B cell (primary cell): Measurements from ENCODE around the gene NUDT1. TPM values are rescaled to one million over a fixed set of nuclear protein-coding genes. Genes with fewer than 3 reads are reported as not detected.

Experiments
- ATAC-seq: fragments of 200-7000 bp; cut with Tn5 transposase; one replicate; pipeline ENCODE4 v1.10.0; 2021; ENCODE audit warnings: low read depth, mild to moderate bottlenecking, moderate number of reproducible peaks, moderate library complexity
- CTCF ChIA-PET: fragments of 350-600 bp; sonication (Branson Sonifier 250); formaldehyde crosslinking; loops from one replicate; lab custom pipeline; 2021; ENCODE audit warnings: antibody characterized with exemption, inconsistent platforms; lab: Charles Lee
- POLR2A ChIA-PET: fragments of 350-600 bp; sonication (Branson Sonifier 250); formaldehyde crosslinking; loops from one replicate; lab custom pipeline; 2021; ENCODE audit warnings: antibody characterized with exemption; lab: Charles Lee
- DNase-seq: peaks from one replicate; pipeline ENCODE4 v3.0.0; 2013
- H2AFZ ChIP-seq: 2 replicates; pipeline ENCODE4 v1.6.1; 2012; ENCODE audit warnings: mild to moderate bottlenecking, low read depth, low read length; ENCODE audit not compliant: insufficient read depth, poor library complexity, severe bottlenecking
- H3K27ac ChIP-seq, 2 donors: 1 replicate in 1 of 2; 2 replicates in 1 of 2; pipeline ENCODE4 v1.5.1; 2012 to 2013; ENCODE audit warnings: low read length in 2 of 2, mild to moderate bottlenecking in 2 of 2, moderate library complexity in 1 of 2
- H3K27me3 ChIP-seq, 4 experiments: fragments of 200-600 bp in 1 of 4; sonication (generic) in 1 of 4; replicated peaks in 1 of 4; 1 replicate in 2 of 4; 2 replicates in 2 of 4; pipeline versions ENCODE4 v1.6.1 to v1.7.0; 2013 to 2016; ENCODE audit warnings: low read length in 3 of 4, mild to moderate bottlenecking in 2 of 4, mixed read lengths in 1 of 4, moderate library complexity in 1 of 4; ENCODE audit not compliant: insufficient read depth in 4 of 4, control insufficient read depth in 3 of 4; ENCODE audit errors: control extremely low read depth in 1 of 4
- H3K36me3 ChIP-seq, 2 experiments: replicated peaks in 1 of 2; 1 replicate in 1 of 2; 2 replicates in 1 of 2; pipeline versions ENCODE4 v1.6.1 to v1.7.1; 2013; ENCODE audit warnings: low read length in 1 of 2; ENCODE audit not compliant: insufficient read depth in 2 of 2, control insufficient read depth in 1 of 2; ENCODE audit errors: control extremely low read depth in 1 of 2, extremely low read depth in 1 of 2
- H3K4me1 ChIP-seq, 2 donors: fragments of 200-600 bp in 1 of 2; sonication (generic) in 1 of 2; 1 replicate in 1 of 2; 2 replicates in 1 of 2; pipeline versions ENCODE4 v1.5.1 to v1.6.1; 2013 to 2017; ENCODE audit warnings: low read length in 2 of 2; ENCODE audit not compliant: control insufficient read depth in 2 of 2, insufficient read depth in 2 of 2
- H3K4me2 ChIP-seq: replicated peaks from 2 replicates; pipeline ENCODE3; 2012; ENCODE audit warnings: mild to moderate bottlenecking, low read depth, low read length; ENCODE audit not compliant: poor library complexity, severe bottlenecking
- H3K4me3 ChIP-seq, 5 experiments: fragments of 200-600 bp in 1 of 5; sonication (generic) in 1 of 5; 1 replicate in 3 of 5; 2 replicates in 2 of 5; pipeline versions ENCODE4 v1.5.1 to v1.7.0; 2011 to 2016; ENCODE audit warnings: low read length in 4 of 5, mild to moderate bottlenecking in 4 of 5, low read depth in 2 of 5, control low read depth in 1 of 5, moderate library complexity in 1 of 5; ENCODE audit not compliant: insufficient read depth in 1 of 5; ENCODE audit errors: control extremely low read depth in 1 of 5, extremely low read depth in 1 of 5
- H3K79me2 ChIP-seq: fragments of 200-600 bp; sonication (generic); one replicate; pipeline ENCODE4 v1.6.0; 2016; ENCODE audit warnings: low read length; ENCODE audit not compliant: control insufficient read depth, insufficient read depth
- H3K9ac ChIP-seq: fragments of 200-600 bp; sonication (generic); 2 replicates; pipeline ENCODE4 v1.6.1; 2017; ENCODE audit warnings: mild to moderate bottlenecking, low read length, moderate library complexity
- H3K9me3 ChIP-seq, 3 donors: one replicate each; pipeline versions ENCODE4 v1.6.1 to v1.7.1; 2013; ENCODE audit warnings: low read length in 2 of 3; ENCODE audit not compliant: control insufficient read depth in 2 of 3, insufficient read depth in 1 of 3; ENCODE audit errors: control extremely low read depth in 1 of 3
- H4K20me1 ChIP-seq: 2 replicates; pipeline ENCODE4 v1.6.0; 2012; ENCODE audit warnings: mild to moderate bottlenecking, low read length; ENCODE audit not compliant: insufficient read depth, control insufficient read depth, poor library complexity, severe bottlenecking
- H3K27ac Mint-ChIP-seq: one replicate; pipeline ENCODE4 v1.8.0; 2021; ENCODE audit warnings: mixed read lengths
- H3K27me3 Mint-ChIP-seq: one replicate; pipeline ENCODE4 v1.8.0; 2021; ENCODE audit warnings: mixed read lengths
- H3K4me1 Mint-ChIP-seq: one replicate; pipeline ENCODE4 v1.8.0; 2021; ENCODE audit warnings: mixed read lengths
- H3K4me3 Mint-ChIP-seq: one replicate; pipeline ENCODE4 v1.8.0; 2021; ENCODE audit warnings: mixed read lengths
- H3K9me3 Mint-ChIP-seq: one replicate; pipeline ENCODE4 v1.8.0; 2022; ENCODE audit warnings: mixed read lengths; ENCODE audit not compliant: insufficient read depth
- CTCF ChIP-seq: fragments of 200-600 bp; IDR thresholded peaks from one replicate; pipeline ENCODE4 v1.8.0; 2022; ENCODE audit warnings: antibody characterized with exemption, mild to moderate bottlenecking
- EZH2 ChIP-seq: IDR thresholded peaks from 2 replicates; pipeline ENCODE4 v1.6.1; 2012; ENCODE audit warnings: borderline replicate concordance, low read depth, mild to moderate bottlenecking, moderate library complexity, low read length; ENCODE audit not compliant: insufficient read depth, poor library complexity, severe bottlenecking
- WGBS: methylation state at CpG from one replicate; pipeline ENCODE4 v1.1.5; 2013; ENCODE audit warnings: missing lambda C conversion rate; ENCODE audit not compliant: insufficient coverage; 5-methylcytosine and 5-hydroxymethylcytosine counted together
- intact Hi-C: fragments of 100-400 bp; cut with micrococcal nuclease; formaldehyde crosslinking; loops from one replicate; pipeline ENCODE4 v1.10.0; 2022
- polyA plus RNA-seq: library from polyadenylated mRNA; depleted of rRNA; stranded (reverse); fragments of >200 nt; gene quantifications from 2 replicates; pipeline ENCODE4 v1.2.3, GENCODE V29; 2012
- total RNA-seq, 2 donors: library from RNA; stranded (reverse); fragments of 120-200 nt in 1 of 2; gene quantifications; 1 replicate in 1 of 2; 2 replicates in 1 of 2; pipeline versions ENCODE4 v1.2.3 to v1.2.4, GENCODE V29; 2013 to 2022

NUDT1 gene
- total and polyA plus RNA-seq, 2 donors (not counting 1 experiment from before 2014, with no cell fraction given), result 21.1 to 22.9 TPM

GRCh38 chr7:2288503-2288902 is 46.5 kb downstream of the NUDT1 start:
- WGBS, result 17% methylated on average over 4 of the region's 8 CpGs
- H4K20me1 ChIP-seq, result peaks cover 9% of the 10 kb centered on the region
- H3K36me3 ChIP-seq, result peaks cover 0 to under 1% of the 10 kb centered on the region in 2 experiments
- H3K4me1 ChIP-seq, result peaks cover 20 to 25% of the 10 kb centered on the region in 2 donors
- no peaks in the 10 kb centered on the region for H3K9me3 Mint-ChIP-seq
- DNase-seq (peak; percentile 87), ATAC-seq (peak; percentile 86)
- CTCF ChIA-PET, result interaction anchor here (0.7 to 0.9 kb wide), 2 partner anchors 10 to 12 kb away, joined by 3 read pairs; no protein-coding TSS in a partner anchor
- H3K4me1 Mint-ChIP-seq, result peaks cover 49% of the 10 kb centered on the region
- peak overlapping the region in 1 of 5 experiments; percentile 19 for H3K4me3 ChIP-seq
- peak overlapping the region; percentile 54 for H3K4me2 ChIP-seq
- H3K27ac ChIP-seq, result peak overlapping the region; percentile 75 to 76
- TF ChIP-seq CTCF (no peak), EZH2 (no peak)
- no peaks in the 10 kb centered on the region for H3K27me3 Mint-ChIP-seq
- peak overlapping the region; percentile 19 for H3K9ac ChIP-seq
- H3K4me3 Mint-ChIP-seq, result peak overlapping the region; percentile 82
- H3K27ac Mint-ChIP-seq, result peak overlapping the region; percentile 94
- no peak overlapping the region for H2AFZ ChIP-seq
- no peaks in the 10 kb centered on the region for H3K27me3 ChIP-seq
- H3K79me2 ChIP-seq, result peaks cover 93% of the 10 kb centered on the region
- H3K9me3 ChIP-seq, result peaks cover 0 to 5% (median 0%) of the 10 kb centered on the region in 3 donors
- POLR2A ChIA-PET, result interaction anchor here (0.7 kb wide), 2 partner anchors 22 to 1266 kb away, joined by 7 read pairs; no protein-coding TSS in a partner anchor
- intact Hi-C loops, result loop anchor here (1.0 kb wide), 1 partner anchor 26 kb away; the partner anchor contains the start of gene SNX8

GRCh38 chr7:2289111-2289586 is 47.1 kb downstream of the NUDT1 start:
- H3K36me3 ChIP-seq, result no peaks in the 10 kb centered on the region
- H3K9me3 ChIP-seq, result peaks cover 0 to 5% (median 0%) of the 10 kb centered on the region in 3 donors
- peaks cover 20 to 25% of the 10 kb centered on the region in 2 donors for H3K4me1 ChIP-seq
- DNase-seq (no peak), ATAC-seq (no peak)
- POLR2A ChIA-PET, result interaction anchor here (0.7 kb wide), 1 partner anchor 21 kb away, joined by 3 read pairs; no protein-coding TSS in a partner anchor
- TF ChIP-seq EZH2, result no peak
- TF ChIP-seq CTCF, result no peak
- Mint-ChIP-seq H3K4me1 (peaks cover 46% of the 10 kb centered on the region), H3K27me3 (no peaks in the 10 kb centered on the region), H3K4me3 (peak overlapping the region; percentile 82), H3K27ac (peak overlapping the region; percentile 94), H3K9me3 (no peaks in the 10 kb centered on the region)
- H3K27me3 ChIP-seq, result no peaks in the 10 kb centered on the region
- intact Hi-C loops, result no loop called here
- H3K27ac ChIP-seq, result peak overlapping the region; percentile 75 to 76
- 91% methylated on average over 20 of the region's 20 CpGs for WGBS
- H3K9ac ChIP-seq, result peak overlapping the region; percentile 19
- peaks cover 92% of the 10 kb centered on the region for H3K79me2 ChIP-seq
- CTCF ChIA-PET, result interaction anchor here (0.6 to 0.7 kb wide), 2 partner anchors 12 to 105 kb away, joined by 3 to 5 read pairs; no protein-coding TSS in a partner anchor
- no peak overlapping the region for H3K4me3 ChIP-seq
- H4K20me1 ChIP-seq, result peaks cover 7% of the 10 kb centered on the region
- H2AFZ ChIP-seq, result no peak overlapping the region
- peak overlapping the region; percentile 54 for H3K4me2 ChIP-seq
